Erythroblast (primary cell): ENCODE data around the gene NTM.

Source experiments
- DNase-seq, 2 experiments: peaks; one replicate each; lab custom pipeline; 2025; lab: John Stamatoyannopoulos, UW
- GATA1 ChIP-seq: IDR thresholded peaks from 2 replicates; pipeline ENCODE4 v1.6.1; 2011; ENCODE audit warnings: low read depth, mild to moderate bottlenecking, control low read depth, low read length, moderate library complexity
- POLR2A ChIP-seq: IDR thresholded peaks from 2 replicates; pipeline ENCODE4 v1.6.1; 2011; ENCODE audit warnings: mild to moderate bottlenecking, low read length

The NTM gene

GRCh38 chr11:131579932-131580387, 209.5 kb downstream of the NTM start:
- peak in 1 of 2 experiments; percentile 6 for DNase-seq
- TF ChIP-seq GATA1 (no peak), POLR2A (no peak)

GRCh38 chr11:131580476-131580875, 210.1 kb downstream of the NTM start:
- TF ChIP-seq GATA1 (no peak), POLR2A (no peak)
- DNase-seq: no peak

GRCh38 chr11:131581046-131581445, 210.6 kb downstream of the NTM start:
- TF ChIP-seq POLR2A (no peak), GATA1 (no peak)
- no peak for DNase-seq

GRCh38 chr11:131582021-131582525, 211.7 kb downstream of the NTM start:
- TF ChIP-seq GATA1 (no peak), POLR2A (no peak)
- no peak for DNase-seq

- DNase-seq: no peak
- TF ChIP-seq GATA1: no peak
- TF ChIP-seq POLR2A: no peak
These were observed 213.0 kb downstream of the NTM start for GRCh38 chr11:131583421-131583820.

GRCh38 chr11:131583938-131584337, 213.5 kb downstream of the NTM start:
- no peak for TF ChIP-seq GATA1
- TF ChIP-seq POLR2A: no peak
- no peak for DNase-seq

- TF ChIP-seq GATA1 (no peak), POLR2A (no peak)
- peak in 1 of 2 experiments; percentile 1 for DNase-seq
These were observed 214.6 kb downstream of the NTM start for GRCh38 chr11:131584785-131585592.

- TF ChIP-seq GATA1: no peak
- no peak for TF ChIP-seq POLR2A
- DNase-seq: peak in 1 of 2 experiments; percentile 1
These were observed 217.6 kb downstream of the NTM start for GRCh38 chr11:131588057-131588456.

- TF ChIP-seq POLR2A (no peak), GATA1 (no peak)
- no peak for DNase-seq
These were observed 220.6 kb downstream of the NTM start for GRCh38 chr11:131591051-131591461.

GRCh38 chr11:131592152-131592551, 221.7 kb downstream of the NTM start:
- no peak for TF ChIP-seq POLR2A
- no peak for TF ChIP-seq GATA1
- no peak for DNase-seq

- TF ChIP-seq POLR2A (no peak), GATA1 (no peak)
- no peak for DNase-seq
These were observed 222.3 kb downstream of the NTM start for GRCh38 chr11:131592734-131593133.

GRCh38 chr11:131593301-131593700, 222.9 kb downstream of the NTM start:
- TF ChIP-seq GATA1 (no peak), POLR2A (no peak)
- no peak for DNase-seq

- DNase-seq: peak in 1 of 2 experiments; percentile 0
- TF ChIP-seq POLR2A (no peak), GATA1 (no peak)
These were observed 225.4 kb downstream of the NTM start for GRCh38 chr11:131595797-131596196.

GRCh38 chr11:131597890-131598289, 227.5 kb downstream of the NTM start:
- TF ChIP-seq GATA1 (no peak), POLR2A (no peak)
- DNase-seq: no peak
